Neural cell (in vitro differentiated cells): ENCODE data around the gene SGO2.

ENCODE experiments used
- CTCF ChIP-seq: fragments of 450-650 bp; IDR thresholded peaks from 2 replicates; pipeline ENCODE4 v1.5.1; 2014; ENCODE audit warnings: antibody characterized with exemption, mild to moderate bottlenecking, moderate library complexity; ENCODE audit not compliant: poor library complexity, severe bottlenecking
- EP300 ChIP-seq: fragments of 450-650 bp; conservative IDR thresholded peaks from 2 replicates; pipeline ENCODE4 v1.6.1; 2014; ENCODE audit warnings: antibody characterized with exemption, mild to moderate bottlenecking, moderate library complexity; ENCODE audit not compliant: poor library complexity, severe bottlenecking
- EZH2 ChIP-seq: fragments of 200-600, 300-800 bp; shearing (Covaris generic), sonication (generic); IDR thresholded peaks from 2 replicates; pipeline ENCODE4 v1.6.1; 2014; ENCODE audit warnings: antibody characterized with exemption, low read length, borderline replicate concordance, mild to moderate bottlenecking; ENCODE audit not compliant: insufficient read depth, poor library complexity, severe bottlenecking
- POLR2AphosphoS5 ChIP-seq: IDR thresholded peaks from 2 replicates; pipeline ENCODE4 v1.6.1; 2012
- RAD21 ChIP-seq: fragments of 450-650 bp; conservative IDR thresholded peaks from 2 replicates; pipeline ENCODE4 v1.6.1; 2014; ENCODE audit warnings: antibody characterized with exemption, mild to moderate bottlenecking, moderate library complexity
- SMC3 ChIP-seq: fragments of 450-650 bp; conservative IDR thresholded peaks from 2 replicates; pipeline ENCODE4 v1.6.1; 2014; ENCODE audit warnings: antibody characterized with exemption, mild to moderate bottlenecking, moderate library complexity; ENCODE audit not compliant: poor library complexity
- TAF1 ChIP-seq: IDR thresholded peaks from 2 replicates; pipeline ENCODE4 v1.6.1; 2012; ENCODE audit warnings: low read depth

- no peak for TF ChIP-seq CTCF
- no peak for TF ChIP-seq EP300
- TF ChIP-seq RAD21: no peak
- TF ChIP-seq EZH2: no peak
- no peak for TF ChIP-seq POLR2AphosphoS5
- TF ChIP-seq TAF1: no peak
- TF ChIP-seq SMC3: no peak
Measured at GRCh38 chr2:200515155-200515554, 10.9 kb upstream of the SGO2 start.
